Left forelimb (tissue), 1 donor: ENCODE measurements around the gene CNGA4.
"Not testable (repeated sequence)": the region's sequence is repeated elsewhere in the genome, so short reads cannot be mapped to it uniquely, and the experiment has no call there.

Source experiments
- DNase-seq: peaks from one replicate; pipeline ENCODE4 v3.0.0-alpha.2; 2018; ENCODE audit warnings: low spot score

Gene CNGA4

GRCh38 chr11:6225024-6225423 is 13.9 kb upstream of the CNGA4 start:
- no peak for DNase-seq

GRCh38 chr11:6225896-6226295 is 13.0 kb upstream of the CNGA4 start:
- DNase-seq = no peak

GRCh38 chr11:6228520-6228919 is 10.4 kb upstream of the CNGA4 start:
- DNase-seq = no peak

GRCh38 chr11:6229911-6230310 is 9.0 kb upstream of the CNGA4 start:
- no peak for DNase-seq

GRCh38 chr11:6232899-6233298 is 6.0 kb upstream of the CNGA4 start:
- DNase-seq = no peak

GRCh38 chr11:6233984-6234386 is 4.9 kb upstream of the CNGA4 start:
- no peak for DNase-seq

GRCh38 chr11:6234387-6235107 is 4.3 kb upstream of the CNGA4 start, which contains the start of gene FHIP1B:
TSS of gene FHIP1B (minus strand) at chr11:6234636. CDS start at chr11:6224516, 10,120 bp downstream.
- peak; percentile 99 for DNase-seq

GRCh38 chr11:6237266-6237665 is 1.6 kb upstream of the CNGA4 start:
- DNase-seq = no peak

GRCh38 chr11:6237761-6238302 is 1.1 kb upstream of the CNGA4 start:
- DNase-seq = no peak

- no peak for DNase-seq
These were observed 1.2 kb downstream of the CNGA4 start for GRCh38 chr11:6240139-6240538.

- no peak for DNase-seq
These were observed 1.9 kb downstream of the CNGA4 start for GRCh38 chr11:6240781-6241180.

GRCh38 chr11:6241316-6241715 is 2.4 kb downstream of the CNGA4 start:
- no peak for DNase-seq

- DNase-seq = no peak
These were observed 6.6 kb downstream of the CNGA4 start for GRCh38 chr11:6245536-6245935.

- DNase-seq = no peak
These were observed 9.4 kb downstream of the CNGA4 start for GRCh38 chr11:6248248-6248647.

GRCh38 chr11:6248897-6249296 is 10.0 kb downstream of the CNGA4 start:
- DNase-seq = not testable (repeated sequence)

- no peak for DNase-seq
These were observed 11.1 kb downstream of the CNGA4 start for GRCh38 chr11:6249770-6250555.

- DNase-seq = peak; percentile 73
These were observed 12.3 kb downstream of the CNGA4 start for GRCh38 chr11:6251120-6251733.

GRCh38 chr11:6251990-6252473 is 13.1 kb downstream of the CNGA4 start:
- no peak for DNase-seq

GRCh38 chr11:6253197-6253596 is 14.3 kb downstream of the CNGA4 start:
- no peak for DNase-seq

- DNase-seq = no peak
These were observed 19.3 kb downstream of the CNGA4 start for GRCh38 chr11:6258141-6258540.

- DNase-seq = no peak
These were observed 19.7 kb downstream of the CNGA4 start for GRCh38 chr11:6258571-6259081.

- no peak for DNase-seq
These were observed 21.4 kb downstream of the CNGA4 start for GRCh38 chr11:6260207-6260726.
